Stomach (tissue), 4 donors: ENCODE data around the gene PLK5.

Source experiments
- CTCF ChIP-seq, 7 experiments: fragments of 450-650 bp in 4 of 7; fragments of 200-600 bp in 3 of 7; sonication (generic) in 3 of 7; IDR thresholded peaks; one replicate each; pipeline ENCODE4 v1.5.1; 2016 to 2019; ENCODE audit warnings: antibody characterized with exemption in 7 of 7, control low read depth in 2 of 7, mild to moderate bottlenecking in 1 of 7
- POLR2A ChIP-seq, 4 donors: fragments of 450-650 bp; IDR thresholded peaks; one replicate each; pipeline ENCODE4 v1.6.1; 2016; ENCODE audit warnings: antibody characterized with exemption in 4 of 4, control low read depth in 2 of 4, mild to moderate bottlenecking in 1 of 4, moderate library complexity in 1 of 4
- POLR2AphosphoS5 ChIP-seq, 3 donors: sonication (generic); formaldehyde crosslinking; IDR thresholded peaks; one replicate each; pipeline ENCODE4 v1.6.1; 2016; ENCODE audit warnings: antibody characterized with exemption in 3 of 3

- no peak for TF ChIP-seq CTCF (IDR thresholded peaks at IDR 0.05)
- no peak for TF ChIP-seq POLR2A (IDR thresholded peaks at IDR 0.05)
- TF ChIP-seq POLR2AphosphoS5 (IDR thresholded peaks at IDR 0.05), result no peak
Measured at GRCh38 chr19:1514986-1515721, 8.7 kb upstream of the PLK5 start.
